SKM-1 treated with dmso at 0.1 percent for 144 hours (cell line): ENCODE measurements around the gene CFAP300.

Experiments
- DNase-seq: peaks from one replicate; lab custom pipeline; 2025; ENCODE audit not compliant: unreplicated experiment; lab: John Stamatoyannopoulos, UW

The CFAP300 gene

DNA sequence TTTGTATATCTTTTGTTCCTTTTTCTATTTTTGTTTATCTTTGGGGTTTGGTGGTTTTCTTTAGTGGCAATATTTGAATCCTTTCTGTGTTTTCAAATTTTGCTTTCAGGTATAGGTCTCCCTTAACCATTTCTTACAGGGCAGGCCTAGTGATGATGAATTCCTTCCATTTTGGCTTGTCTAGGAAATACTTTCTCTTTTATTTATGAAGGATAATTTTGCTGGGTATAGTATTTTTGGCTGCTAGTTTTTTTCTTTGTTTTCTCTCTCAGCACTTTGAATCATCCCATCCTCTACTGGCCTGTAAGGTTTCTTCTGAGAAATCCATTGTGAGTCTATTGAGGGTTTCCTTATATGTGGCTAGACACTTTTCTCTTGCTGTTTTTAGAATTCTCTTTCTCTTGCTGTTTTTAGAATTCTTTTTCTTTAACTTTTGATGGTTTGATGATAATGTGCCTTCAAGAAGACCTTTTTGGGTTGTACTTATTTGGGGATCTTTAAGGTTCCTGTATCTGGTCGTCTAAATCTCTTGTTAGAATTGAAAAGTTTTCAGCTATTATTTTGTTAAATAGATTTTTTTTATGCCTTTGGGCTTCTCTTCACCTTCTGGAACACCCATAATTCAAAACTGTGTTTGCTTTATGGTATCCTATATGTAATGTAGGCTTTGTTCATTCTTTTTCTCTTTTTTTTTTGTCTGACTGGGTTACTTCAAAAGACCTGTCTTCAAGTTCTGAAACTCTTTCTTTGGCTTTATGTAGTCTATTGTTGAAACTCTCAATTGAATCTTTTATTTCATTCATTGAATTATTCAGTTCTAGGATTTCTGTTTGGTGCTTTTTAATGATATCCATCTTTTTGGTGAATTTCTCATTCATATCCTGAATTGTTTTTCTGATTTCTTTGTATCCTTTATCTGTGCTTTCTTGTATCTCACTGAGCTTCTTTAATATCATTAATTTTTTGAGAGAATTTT lies 24.5 kb downstream of the CFAP300 start:
- no peak for DNase-seq

DNA sequence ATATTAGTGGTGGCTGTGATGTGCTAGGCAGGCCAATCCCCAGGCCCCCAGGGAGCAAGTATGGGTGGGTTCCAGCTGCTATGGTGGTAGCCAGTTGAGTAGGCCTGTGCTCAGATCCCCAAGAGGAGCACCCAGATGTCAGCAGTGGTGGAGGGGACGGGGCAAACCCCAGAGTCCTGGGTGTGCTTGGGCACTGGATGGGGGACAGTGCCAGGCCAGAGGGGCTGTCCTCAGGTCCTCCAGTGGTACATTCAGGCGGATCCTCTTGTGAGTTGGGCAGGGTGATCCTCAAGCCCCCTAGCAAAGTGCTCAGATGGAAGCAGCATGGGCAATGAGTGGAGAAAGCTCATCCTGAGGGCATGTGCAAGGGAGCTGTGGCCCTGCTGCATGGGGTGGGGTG lies 26.0 kb downstream of the CFAP300 start:
- DNase-seq = no peak

DNA sequence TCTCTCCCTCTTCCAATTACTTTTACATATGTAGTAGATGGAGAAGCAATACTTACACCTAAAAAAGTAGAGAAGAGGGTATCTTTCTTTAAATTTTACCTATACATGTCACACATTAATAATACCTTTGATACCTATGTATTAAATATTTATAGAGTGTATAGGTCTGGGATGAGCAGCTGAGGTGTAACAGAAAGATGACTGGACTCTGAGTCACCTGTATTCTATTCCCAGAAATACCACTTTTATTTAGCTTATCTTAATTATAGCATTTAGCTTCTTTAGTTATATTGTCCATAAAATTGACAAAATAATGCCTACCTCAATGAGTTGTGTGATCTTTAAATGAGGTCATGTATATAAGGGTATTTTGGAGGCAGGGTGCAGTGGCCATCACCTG lies 32.4 kb downstream of the CFAP300 start:
- no peak for DNase-seq

DNA sequence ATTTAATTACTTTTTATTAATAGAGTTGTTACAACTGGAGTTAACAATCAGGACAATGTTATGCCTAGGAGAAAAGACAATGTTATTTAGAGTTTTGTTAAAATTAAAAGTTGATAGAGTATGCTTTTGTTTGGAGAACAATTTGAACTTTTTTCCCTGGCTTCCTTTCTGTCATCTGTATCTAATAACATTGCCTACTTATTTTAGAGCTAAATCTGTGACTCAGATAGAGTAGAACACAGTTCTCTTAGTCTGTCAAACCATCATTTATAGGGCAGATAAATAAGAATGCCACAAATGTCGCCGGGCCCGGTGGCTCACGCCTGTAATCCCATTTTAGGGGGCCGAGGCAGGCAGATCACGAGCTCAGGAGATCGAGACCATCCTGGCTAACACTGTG lies 34.1 kb downstream of the CFAP300 start:
- no peak for DNase-seq

DNA sequence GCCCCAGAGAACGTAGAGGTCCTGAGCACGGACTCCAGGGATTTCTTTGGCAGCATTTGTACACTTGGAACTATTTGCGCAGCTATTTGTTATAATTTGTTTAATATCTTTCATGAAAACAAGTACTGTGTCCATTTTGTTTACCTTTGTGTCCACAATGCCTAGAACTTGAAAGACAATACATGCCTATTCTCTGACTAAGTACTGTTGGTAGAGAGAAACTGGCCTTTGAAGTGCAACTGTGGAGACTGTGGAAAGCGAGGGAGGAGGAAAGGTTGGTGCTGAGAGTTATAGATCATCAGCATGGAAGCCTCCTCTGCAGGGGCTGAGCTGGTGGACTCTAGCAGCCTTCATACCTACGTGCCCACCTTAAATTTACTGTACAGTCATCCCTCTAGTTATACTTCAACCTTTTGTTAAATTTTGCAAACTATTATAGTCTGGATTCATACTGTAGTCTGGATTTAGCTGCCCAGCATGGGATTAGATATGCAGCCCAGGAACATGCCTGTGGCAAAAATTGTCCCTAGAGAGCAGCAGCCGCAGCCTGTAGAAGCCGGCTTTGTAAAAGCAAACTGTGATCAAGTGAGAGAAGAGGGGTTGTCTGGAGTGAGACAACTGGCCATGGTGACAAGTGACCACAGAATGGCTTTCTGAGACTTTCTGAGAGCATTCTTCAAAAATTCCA lies 38.8 kb downstream of the CFAP300 start:
- DNase-seq = no peak

DNA sequence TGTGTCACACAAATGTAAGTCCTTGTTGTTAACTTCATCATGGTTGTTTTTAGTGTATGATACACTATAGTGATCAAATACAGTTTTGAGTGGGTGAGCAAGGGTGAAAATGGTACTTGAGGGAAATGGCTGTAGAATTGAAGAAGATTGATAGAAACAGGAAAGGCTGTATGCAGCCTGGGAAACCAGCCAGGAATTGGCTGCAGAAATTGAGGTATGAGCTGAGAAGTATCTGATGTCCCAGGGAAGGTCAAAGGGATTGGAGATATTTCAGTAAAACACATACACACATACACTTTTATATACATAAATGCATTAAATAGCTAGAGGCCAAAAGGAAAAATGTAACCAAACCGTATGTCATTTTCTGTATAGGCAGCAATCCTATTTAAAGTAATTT lies 49.9 kb downstream of the CFAP300 start:
- no peak for DNase-seq

DNA sequence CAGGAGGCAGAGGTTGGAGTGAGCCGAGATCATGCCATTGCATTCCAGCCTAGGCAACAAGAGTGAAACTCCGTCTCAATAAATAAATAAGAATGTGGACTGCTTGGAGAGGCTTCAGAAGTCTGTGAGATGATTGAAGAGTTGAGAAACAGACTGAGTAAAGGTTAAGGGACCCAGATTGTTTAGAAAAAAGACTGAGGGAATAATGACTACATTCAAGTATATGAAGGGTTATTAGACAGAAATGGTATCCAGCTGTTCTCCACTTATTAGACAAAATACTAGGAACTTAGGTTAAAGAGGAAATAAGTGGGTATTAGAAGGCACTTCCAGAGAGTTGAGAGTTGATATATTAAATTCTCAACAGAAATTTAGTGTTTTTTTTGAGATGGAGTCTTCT lies 52.5 kb downstream of the CFAP300 start:
- no peak for DNase-seq

DNA sequence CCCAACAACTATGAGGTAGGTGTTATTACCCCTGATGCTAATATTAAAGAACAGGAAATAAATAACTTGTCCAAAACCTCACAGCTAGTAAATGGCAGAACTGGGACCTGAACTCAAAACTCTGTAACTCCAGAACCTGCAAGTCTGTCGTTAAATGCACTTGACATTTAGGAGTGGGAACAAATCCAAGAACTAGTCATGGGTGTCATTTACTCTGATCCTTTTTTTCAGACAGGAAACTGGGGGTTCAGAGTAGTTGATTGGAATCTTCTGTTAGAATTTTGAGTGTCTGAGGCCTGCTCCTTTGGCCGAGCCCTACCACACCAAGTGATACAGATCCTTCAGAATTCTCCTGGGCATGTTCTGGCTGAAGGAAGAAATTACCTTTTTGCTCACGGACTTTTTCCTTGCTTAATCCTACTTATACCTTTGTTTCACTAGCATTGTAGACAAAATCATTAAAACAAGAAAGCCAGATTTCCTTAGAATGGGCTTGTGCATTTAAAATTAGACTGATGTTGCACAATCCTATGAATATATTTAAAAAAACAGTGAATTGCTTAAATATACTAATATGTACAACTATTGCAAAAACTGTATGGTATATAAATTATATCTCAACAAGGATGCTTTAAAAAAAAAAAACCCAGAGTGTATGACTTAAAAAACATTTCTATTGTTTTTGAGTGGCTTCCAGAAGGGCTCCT lies 61.6 kb downstream of the CFAP300 start:
- no peak for DNase-seq

DNA sequence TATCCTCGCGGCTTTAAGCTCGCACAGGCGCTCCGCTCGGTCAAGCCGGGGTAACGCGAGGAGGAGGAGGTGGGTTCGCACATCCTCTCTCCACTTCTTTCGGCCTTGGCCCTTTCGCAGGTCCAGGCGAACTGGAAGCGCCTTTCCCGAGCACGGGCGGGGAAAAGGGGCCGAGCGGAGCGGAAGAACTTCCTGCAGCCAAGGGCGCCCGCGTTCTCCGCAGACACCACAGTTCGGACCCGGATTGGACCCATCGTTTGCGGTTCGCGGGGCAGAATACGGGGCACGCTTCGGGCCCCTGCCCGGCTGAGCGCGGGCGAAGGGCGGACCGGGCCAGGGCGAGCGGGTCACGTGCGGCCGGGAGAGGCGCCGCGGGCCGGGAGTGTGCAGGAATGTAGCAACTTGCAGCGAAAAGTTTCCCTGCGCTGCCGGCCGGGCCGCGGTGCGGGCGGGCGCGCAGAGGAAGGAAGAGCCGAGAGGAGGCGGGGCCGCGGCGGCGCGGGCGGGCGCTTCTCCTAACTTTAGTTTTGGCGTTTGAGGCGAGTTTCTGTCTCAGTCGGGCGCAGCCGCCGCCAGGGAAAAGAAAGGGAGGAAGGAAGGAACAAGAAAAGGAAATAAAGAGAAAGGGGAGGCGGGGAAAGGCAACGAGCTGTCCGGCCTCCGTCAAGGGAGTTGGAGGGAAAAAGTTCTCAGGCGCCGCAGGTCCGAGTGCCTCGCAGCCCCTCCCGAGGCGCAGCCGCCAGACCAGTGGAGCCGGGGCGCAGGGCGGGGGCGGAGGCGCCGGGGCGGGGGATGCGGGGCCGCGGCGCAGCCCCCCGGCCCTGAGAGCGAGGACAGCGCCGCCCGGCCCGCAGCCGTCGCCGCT lies 62.9 kb downstream of the CFAP300 start, which contains the start of gene YAP1:
YAP1 (plus strand) TSS at position 552 of the 865 bp plus-strand sequence. CDS start 402 bp downstream, outside the sequence.
- DNase-seq = peak; percentile 30

DNA sequence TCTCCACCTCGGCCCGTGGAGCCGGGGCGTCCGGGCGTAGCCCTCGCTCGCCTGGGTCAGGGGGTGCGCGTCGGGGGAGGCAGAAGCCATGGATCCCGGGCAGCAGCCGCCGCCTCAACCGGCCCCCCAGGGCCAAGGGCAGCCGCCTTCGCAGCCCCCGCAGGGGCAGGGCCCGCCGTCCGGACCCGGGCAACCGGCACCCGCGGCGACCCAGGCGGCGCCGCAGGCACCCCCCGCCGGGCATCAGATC lies 63.4 kb downstream of the CFAP300 start:
- DNase-seq = no peak

DNA sequence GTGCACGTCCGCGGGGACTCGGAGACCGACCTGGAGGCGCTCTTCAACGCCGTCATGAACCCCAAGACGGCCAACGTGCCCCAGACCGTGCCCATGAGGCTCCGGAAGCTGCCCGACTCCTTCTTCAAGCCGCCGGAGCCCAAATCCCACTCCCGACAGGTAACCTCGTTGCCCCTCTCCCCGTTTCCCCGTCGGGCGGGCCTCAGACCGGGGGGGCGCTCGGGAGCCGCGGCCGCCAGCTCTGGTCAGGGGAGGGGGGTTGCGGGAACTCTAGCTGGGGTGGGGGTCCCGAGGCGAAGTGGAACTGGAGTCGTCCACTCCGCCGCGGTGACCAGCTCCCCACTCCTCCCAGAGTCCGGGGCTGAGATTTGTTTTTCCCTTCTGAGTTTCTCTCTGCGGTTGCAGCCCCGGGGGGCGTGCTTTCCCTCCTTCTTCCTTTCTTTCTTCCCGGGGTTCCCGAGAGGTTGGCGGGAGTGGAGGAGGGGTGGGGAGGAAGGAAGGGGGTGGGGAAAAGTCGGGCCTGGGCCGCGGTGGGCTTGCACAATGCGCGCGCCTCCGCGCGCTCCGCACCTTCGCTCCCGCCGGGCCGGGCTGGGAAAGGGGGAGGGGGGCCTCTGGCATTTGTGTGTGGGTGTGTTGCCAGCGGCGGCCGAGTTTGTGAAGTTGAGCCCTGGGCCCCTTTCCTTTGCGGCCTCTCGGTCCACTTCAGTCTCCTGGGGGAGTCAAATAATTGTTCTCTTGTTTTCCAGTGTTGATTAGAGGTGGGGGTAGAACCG lies 64.0 kb downstream of the CFAP300 start:
- no peak for DNase-seq

DNA sequence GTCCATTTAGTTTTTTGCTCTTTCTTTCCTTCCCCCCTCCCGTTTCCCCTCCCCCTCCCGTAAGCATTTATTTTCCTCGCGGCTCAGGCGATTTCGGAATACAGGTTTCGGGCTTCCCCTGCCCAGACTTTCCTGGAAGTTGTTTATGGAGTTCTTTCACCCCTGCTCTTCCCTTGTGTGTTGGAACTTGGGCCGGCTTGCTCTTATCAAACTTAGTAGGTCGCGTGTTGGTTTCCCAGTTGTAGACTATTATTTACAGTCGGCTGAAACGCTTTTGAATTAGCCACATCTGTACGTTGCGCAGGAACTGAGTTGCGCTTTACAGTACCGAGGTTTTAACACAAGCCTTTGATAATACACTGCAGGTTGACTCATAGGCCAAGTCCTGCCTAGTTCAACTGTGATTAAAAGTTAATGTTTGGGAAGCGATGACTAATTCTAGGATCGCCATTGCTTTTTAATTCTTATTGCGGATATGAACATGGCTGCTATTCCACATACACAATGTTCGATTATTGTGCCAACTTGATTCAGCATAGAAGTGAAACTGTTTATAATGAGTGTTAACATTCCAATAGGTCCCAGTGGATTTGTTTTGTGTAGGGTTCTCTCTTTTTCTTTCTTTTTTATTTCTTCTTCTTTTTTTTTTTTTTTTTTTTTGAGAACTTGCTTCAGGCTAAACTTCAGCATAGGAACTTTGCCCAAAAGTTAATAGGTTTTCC lies 64.7 kb downstream of the CFAP300 start:
- DNase-seq = no peak

DNA sequence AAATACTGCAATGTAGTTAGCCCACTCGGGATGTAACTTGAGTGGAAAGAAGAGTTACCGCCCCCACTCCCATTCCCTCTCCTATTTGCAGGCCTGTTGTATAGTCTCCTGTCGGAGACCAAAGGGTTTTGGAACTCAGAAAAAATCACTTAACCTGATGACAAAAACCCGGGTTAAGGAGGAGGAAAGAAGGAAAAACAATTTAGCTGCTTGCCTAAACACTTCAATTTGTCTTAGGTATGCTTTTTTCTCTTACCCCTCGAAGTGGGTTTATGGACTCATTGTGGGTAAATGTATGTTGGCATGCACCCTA lies 65.2 kb downstream of the CFAP300 start:
- DNase-seq = no peak

DNA sequence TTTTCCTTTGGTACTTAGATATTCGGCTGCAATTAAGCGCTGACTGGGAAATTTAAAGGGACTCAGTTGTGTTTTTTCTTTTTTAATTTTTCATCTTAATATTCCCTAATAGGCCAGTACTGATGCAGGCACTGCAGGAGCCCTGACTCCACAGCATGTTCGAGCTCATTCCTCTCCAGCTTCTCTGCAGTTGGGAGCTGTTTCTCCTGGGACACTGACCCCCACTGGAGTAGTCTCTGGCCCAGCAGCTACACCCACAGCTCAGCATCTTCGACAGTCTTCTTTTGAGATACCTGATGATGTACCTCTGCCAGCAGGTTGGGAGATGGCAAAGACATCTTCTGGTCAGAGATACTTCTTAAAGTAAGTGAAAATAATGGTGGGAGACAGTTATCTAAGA lies 66.8 kb downstream of the CFAP300 start:
- no peak for DNase-seq

DNA sequence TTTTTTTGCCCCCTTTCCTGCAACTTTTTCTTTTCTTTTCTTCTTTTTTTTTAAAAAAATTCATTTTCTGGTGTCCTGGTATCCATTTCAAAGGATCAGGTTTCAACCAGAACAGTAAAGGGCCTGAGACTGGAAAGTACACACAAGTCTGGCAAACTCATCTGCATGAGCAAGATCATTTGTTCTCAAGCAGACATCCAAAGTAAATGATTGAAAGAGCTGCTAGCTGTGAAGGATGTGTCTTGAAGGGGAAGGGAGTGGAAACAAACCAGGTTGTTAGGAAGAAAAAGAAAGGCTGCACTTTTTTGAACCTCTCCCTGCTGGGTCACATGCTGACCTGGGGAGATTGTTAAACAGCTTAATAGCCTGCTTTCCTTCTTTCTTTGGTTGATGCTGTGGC lies 68.3 kb downstream of the CFAP300 start:
- DNase-seq = no peak

DNA sequence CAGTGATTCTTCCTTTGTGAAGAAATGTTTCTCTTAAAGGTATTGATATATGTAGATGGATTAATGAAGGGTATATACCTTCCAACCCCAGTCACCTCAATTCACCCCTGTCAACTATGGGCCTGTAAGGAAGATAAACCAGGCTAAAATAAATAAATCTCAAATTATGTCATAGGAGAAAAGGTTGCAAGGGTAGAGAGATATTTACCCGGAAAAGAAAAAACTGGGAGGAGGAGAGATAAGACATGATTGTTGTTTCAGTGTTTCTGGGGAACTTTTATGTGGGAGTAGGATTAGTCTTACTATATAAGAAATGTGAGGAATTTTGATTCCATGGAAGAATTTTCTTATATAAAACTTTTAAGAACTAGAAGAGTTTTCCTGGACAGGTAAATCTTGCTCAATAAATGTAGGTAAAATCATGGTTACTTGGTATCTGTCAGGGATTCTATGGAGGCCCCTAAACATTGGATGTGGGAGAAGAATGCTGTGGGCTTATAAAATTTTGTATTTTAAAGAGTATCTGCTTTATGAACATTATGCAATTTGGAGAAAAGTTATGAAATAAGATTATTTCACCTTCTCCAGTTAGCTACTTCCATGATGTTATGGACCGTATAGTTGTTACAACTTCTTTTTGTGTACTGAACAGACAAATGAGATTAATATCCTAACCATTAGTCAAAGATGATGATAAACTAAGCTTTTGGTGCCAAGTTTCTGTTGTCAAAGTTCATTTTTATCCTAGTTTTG lies 69.4 kb downstream of the CFAP300 start:
- DNase-seq = no peak

DNA sequence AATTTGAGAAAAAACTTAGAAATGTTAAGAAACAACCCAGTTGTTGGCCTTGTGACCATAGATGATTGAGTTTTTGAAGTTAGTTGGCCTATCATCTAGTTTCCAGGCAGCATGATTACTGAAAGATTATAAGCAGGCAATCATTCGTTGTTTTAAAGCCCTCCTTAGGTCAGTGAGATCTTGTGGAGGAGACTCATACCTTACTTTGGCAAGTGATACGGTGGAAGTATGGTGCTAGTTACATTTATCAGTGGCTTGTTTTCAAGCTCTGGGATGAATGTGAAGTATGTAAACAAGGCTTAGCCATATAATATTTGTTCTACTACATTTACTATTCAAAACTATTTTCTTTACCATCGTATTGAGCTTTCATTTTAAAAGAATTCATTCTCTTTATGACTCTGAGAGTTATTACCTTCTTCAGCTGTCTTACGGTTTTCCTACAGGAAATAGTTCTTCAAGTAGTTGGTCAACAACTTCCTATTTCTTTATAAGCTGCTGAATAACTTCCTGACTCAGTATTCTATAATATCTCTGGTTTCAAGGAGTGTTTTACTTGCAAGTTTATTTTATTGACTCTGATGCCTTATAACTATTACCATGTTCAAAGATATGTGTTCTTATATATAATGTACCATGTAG lies 70.4 kb downstream of the CFAP300 start:
- no peak for DNase-seq

DNA sequence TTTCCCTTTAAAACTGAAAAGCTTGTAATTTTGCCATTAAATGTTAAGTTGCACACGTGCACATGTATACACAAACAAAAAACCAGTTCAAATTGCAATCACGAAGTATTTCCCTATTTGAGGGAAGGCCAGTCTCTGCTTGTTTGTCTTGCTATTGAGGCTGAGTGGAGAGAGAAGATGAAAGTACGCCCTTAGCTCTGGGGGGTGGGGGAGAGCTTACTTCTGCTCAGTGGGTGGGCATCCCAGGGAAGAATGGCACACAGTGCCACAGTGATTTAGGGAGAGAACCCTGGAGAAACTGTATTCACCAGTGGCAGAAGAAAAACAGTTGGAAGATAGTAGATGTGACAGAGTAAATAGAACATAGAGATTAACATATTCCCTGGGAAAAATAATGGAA lies 71.7 kb downstream of the CFAP300 start:
- no peak for DNase-seq

DNA sequence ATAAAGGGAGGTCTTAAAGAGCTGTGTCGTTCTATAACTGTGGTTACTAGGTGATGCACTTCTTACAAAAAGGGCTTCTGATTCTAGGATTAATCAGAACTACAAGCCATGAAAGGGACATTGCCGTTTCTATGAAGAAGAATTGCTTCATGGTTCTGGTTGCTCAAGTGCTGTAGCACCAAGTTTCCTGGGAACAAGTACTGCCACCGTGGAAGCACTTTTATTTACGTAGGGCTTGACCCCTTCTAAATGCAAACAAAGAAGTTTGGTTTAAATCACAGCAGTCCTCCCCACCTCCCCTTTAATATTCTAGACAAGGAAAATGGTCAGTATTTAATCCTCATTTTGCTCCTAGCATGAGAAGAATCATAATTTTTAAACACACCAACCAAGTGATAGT lies 72.8 kb downstream of the CFAP300 start:
- DNase-seq = no peak
